HG02970 (cell line): ENCODE measurements around the gene ZSCAN16.

Source experiments
- ATAC-seq: cut with Tn5 transposase; IDR thresholded peaks from one replicate; pipeline ENCODE4 v1.9.1; 2021; ENCODE audit warnings: mild to moderate bottlenecking, moderate library complexity, moderate number of reproducible peaks; ENCODE audit not compliant: unreplicated experiment, low FRiP score

ZSCAN16 gene

DNA sequence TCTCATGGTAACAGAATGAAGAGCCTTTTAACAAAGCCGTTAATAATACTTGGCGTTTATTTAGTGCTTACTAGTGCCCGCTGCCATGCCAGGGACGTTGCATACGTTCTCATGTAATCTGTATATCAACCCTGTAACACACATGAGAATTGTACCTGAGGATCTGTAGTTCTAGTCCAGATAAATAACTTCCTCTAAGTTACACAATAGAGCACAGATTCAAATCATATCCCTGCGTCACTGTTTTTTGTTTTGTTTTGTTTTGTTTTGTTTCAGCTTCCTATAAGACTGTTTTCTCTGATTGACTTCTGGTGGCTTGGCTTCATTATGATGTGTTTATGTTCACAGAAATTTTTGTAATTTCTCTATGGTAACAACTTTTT, 553 bp downstream of the ZSCAN16 start:
- no peak for ATAC-seq

GRCh38 chr6:28125401-28125800, 992 bp downstream of the ZSCAN16 start:
- ATAC-seq = no peak

DNA sequence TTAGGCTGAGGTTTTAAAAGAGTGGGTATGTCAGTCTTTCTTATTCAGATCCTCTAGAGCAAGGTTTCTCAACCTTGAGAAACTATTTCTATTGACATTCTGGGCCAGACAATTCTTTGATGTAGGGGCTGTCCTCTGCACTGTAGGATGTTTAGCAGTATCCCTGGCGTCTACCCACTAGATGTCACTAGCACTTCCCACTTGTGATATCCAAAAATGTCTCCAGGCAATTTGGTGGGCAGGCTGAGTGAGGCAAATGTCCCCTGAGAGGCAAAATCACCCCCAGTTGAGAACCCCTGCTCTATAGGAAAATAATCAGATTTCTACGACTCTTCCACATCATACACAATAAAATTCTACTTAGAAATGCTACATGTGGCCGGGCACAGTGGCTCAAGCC, 9.6 kb downstream of the ZSCAN16 start:
- no peak for ATAC-seq

GRCh38 chr6:28134716-28135115, 10.3 kb downstream of the ZSCAN16 start:
- ATAC-seq = no peak

DNA sequence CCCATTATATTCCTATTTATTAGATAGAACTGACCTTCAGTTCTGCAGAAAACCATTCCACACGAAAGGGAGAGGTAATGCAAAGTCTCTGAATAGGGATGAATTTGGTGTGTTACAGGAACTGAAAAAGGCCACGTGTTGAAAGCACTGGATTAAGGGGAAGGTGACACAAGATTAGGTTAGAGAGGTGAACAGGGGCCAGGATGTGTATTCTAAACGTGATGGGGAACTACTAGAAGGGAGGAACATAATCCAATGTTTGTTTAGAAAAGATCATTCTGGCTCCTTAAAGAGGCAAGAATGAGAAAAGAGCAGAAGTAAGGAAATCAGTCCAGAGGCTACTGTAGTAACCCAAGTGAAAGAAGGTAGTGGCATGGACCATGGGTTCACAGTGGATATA, 11.0 kb downstream of the ZSCAN16 start:
- ATAC-seq = no peak

DNA sequence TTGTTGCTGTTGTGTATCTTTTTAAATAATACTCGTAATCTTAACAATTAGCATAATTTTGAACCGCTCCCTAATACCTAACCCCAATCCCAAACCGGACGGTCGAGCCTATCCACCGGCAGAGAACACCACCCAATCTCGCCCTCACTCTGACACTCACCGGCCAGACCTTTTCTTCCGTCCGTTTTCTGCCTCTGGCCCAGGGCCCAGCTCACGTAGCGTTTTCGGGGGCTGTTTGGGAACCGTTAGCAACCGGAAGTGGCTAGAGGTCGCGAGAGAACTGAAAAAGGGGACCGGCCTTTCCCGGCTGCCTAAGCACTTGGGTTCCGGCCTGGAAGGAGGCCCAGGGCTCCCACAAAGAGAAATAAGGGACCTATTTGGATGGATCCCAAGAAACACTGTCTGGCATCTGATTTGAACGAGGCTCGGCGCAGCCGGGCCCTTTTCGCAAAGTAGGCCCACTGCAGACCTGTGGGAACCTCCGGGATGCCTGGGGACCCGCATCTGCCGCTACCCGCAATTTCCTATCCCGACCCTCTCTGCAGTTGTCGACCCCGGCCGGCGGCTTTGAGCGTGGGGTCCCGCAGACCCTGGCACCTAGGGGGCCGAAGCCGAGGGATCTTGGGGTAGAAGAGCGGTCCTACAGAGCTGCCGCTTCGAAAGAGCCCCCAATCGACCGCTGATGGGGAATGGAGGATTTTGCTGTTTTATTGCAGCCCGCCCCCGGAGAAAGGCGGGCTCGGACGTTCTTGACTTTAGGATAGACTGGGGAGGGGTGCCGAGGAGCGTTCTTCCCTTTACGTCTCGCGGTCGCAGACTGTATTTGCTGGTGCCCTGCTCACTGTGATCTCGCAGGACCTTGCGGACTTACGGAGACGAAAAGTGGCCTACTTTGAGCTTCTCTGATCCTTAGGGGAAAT, 12.4 kb downstream of the ZSCAN16 start:
- ATAC-seq = peak; percentile 52

GRCh38 chr6:28137505-28137981, 13.1 kb downstream of the ZSCAN16 start:
- ATAC-seq = peak; percentile 24

DNA sequence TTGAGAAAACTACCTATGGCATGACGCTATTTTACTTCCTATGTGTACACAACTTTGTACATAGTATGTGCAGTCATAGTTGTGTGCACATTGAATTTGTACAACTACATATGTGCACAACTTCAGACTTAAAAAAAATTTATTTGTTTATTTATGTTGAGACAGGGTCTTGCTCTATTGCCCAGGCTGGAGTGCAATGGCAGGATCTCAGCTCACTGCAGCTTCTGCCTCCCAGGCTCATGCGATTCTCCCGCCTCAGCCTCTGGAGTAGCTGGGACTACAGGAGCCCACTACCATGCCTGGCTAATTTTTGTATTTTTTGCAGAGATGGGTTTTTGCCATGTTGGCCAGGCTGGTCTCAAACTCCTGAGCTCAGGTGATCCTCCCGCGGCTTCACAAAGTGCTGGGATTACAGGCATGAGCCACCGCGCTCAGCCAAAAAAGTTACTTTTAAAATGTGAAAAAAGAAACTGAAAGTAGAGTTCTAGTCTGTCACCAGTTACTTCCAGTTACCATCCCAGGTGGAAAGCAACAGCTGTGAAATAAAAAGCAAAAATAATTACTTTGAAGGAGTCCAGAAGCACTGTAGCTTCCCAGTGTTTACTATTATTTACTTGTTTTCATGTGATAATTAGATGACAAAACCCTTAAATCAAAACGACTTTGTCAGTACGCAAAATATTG, 15.6 kb downstream of the ZSCAN16 start:
- ATAC-seq = no peak

DNA sequence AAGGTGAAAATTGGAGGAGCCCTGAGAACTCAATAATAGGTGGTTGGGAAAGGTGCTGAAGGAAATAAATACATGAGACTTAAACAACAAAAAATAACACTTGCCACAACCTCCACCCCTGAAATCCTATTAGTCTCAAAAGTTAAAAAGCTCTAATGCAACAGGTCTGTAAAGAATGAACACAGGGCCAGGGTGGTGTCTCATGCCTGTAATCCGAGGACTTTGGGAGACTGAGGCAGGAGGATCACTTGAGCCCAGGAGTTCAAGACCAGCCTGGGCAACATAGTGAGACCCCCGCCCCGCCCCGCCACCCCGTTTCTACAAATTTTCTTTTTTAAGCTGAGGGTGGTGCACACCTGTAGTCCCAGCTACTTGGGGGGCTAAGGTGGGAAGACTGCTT, 16.2 kb downstream of the ZSCAN16 start:
- ATAC-seq = no peak

- peak; percentile 77 for ATAC-seq
These were observed 17.3 kb downstream of the ZSCAN16 start, which contains the start of gene ZKSCAN8 for GRCh38 chr6:28141500-28142329. Gene ZKSCAN8 (plus strand): TSS chr6:28141883. CDS start chr6:28148408, 6,525 bp downstream.

DNA sequence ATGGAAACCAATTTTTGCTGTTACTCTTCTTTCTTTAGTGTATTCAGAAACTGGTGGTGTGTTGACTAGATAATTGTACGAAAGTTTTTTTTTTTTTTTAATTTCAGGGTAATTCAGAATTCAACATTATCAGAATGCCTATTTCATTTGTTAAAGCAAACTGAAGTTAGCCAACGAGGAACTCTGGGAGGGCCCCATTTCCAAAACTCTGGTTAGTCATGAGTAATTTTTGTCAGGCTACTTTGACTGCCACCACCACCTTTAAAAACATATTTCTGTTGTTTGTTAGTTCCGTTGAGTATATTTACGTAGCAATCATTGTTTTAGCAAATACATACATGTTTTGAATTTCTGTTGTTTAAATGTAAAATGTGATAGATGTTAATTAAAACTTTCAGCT, 18.0 kb downstream of the ZSCAN16 start:
- no peak for ATAC-seq

- no peak for ATAC-seq
These were observed 20.8 kb downstream of the ZSCAN16 start for GRCh38 chr6:28145231-28145630.

GRCh38 chr6:28152531-28152930, 28.1 kb downstream of the ZSCAN16 start:
- ATAC-seq = no peak

DNA sequence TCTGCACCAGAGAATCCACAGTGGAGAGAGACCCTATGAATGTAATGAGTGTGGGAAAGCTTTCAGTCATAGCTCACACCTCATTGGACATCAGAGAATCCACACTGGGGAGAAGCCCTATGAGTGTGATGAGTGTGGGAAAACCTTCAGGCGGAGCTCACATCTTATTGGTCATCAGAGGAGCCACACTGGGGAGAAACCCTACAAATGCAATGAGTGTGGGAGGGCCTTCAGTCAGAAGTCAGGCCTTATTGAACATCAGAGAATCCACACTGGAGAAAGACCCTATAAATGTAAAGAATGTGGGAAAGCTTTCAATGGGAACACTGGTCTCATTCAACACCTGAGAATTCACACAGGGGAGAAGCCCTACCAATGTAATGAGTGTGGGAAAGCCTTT, 29.1 kb downstream of the ZSCAN16 start:
- no peak for ATAC-seq

- no peak for ATAC-seq
These were observed 29.9 kb downstream of the ZSCAN16 start for GRCh38 chr6:28154357-28154756.

GRCh38 chr6:28158318-28158717, 33.9 kb downstream of the ZSCAN16 start:
- ATAC-seq = no peak

- ATAC-seq = no peak
These were observed 34.7 kb downstream of the ZSCAN16 start for GRCh38 chr6:28159029-28159607.

- ATAC-seq = no peak
These were observed 35.8 kb downstream of the ZSCAN16 start for GRCh38 chr6:28160233-28160632.

DNA sequence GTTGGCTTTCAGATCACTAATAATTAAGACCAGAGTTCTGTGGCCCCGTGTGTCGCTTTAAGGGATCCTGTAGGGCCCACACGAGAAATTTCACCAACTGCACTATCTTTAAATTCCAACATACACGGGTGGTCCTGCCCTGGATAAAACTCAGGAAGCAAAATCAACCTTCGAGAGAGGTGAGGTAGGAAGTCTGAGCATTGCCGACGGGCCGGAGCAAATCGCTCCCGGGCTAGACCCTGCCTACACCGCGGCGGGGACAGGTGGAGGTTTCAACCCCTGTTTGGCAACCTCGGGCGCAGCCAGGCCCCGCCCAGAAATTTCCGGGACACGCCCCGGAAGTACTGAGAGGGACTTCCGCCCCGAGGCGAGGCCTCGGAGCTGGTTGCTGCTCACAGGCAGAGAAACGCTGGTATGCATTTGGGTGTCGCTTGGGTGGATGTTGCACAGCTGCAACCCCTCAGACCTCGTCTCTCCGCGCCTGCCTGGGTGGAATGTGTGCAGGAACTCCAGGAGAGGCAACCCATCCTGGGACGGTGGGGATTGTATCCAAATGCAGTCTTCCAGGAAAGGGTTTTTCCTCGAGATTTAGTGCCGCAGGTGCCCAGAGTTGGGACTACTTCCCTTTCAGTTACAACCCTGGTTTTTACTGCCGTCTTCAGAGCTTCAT, 37.1 kb downstream of the ZSCAN16 start:
- peak; percentile 89 for ATAC-seq

DNA sequence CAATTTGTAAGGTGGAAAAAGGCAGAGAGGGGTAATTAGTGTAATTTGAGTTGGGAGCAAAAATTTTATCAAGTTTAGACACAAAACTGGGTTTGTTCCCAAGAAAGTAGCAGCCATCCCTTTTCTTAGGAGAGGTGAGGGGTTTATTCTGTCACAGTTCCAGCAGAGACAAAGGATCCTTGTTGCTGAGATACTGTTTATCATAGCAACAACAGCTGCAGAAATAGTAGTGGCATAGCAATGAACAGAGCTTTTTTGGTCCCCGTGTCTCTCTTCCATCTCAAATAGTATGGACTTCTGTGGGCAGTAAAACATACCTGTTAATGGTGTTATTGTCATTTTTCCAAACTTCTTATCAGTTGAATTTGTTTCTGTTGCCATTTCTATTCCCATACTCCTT, 41.2 kb downstream of the ZSCAN16 start:
- no peak for ATAC-seq
